HG03039 (cell line): ENCODE data around the gene LLCFC1.

Experiments
- ATAC-seq: cut with Tn5 transposase; IDR thresholded peaks from one replicate; pipeline ENCODE4 v1.9.1; 2021; ENCODE audit warnings: mild to moderate bottlenecking, moderate library complexity; ENCODE audit not compliant: unreplicated experiment

LLCFC1 gene

GRCh38 chr7:142939226-142939910 lies at the start of gene LLCFC1:
Gene LLCFC1 (plus strand): TSS chr7:142939484. CDS start chr7:142939622, 138 bp downstream.
- ATAC-seq = no peak

GRCh38 chr7:142889816-142890215 lies 49.5 kb upstream of the LLCFC1 start:
- ATAC-seq = no peak

- ATAC-seq = no peak
These were observed 48.3 kb upstream of the LLCFC1 start for GRCh38 chr7:142890874-142891485.

GRCh38 chr7:142891490-142892082 lies 47.7 kb upstream of the LLCFC1 start:
- no peak for ATAC-seq

DNA sequence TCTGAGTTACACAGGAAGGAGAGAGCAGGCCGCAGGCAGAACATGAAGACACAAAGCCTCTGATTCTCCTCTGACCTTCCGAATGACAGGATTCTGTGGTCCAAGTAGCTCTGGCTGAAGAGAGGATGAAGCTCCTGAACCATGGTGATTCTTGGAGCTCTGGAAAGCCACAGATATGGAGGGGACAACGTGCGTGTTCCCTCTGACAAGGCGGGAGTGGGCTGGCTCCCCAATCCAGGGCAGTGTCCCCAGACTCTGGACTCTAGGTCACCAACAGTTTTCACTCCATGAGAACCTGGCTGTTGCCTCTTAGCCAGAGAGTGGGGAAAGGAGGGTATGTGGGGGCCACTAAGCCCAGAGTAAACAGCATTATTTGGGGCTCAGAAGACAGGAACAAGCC lies 46.3 kb upstream of the LLCFC1 start:
- ATAC-seq = no peak

GRCh38 chr7:142894112-142894984 lies 44.9 kb upstream of the LLCFC1 start:
- ATAC-seq = no peak

GRCh38 chr7:142894985-142895593 lies 44.2 kb upstream of the LLCFC1 start:
- no peak for ATAC-seq

GRCh38 chr7:142896151-142896550 lies 43.1 kb upstream of the LLCFC1 start:
- ATAC-seq = no peak

GRCh38 chr7:142896741-142897379 lies 42.4 kb upstream of the LLCFC1 start:
- no peak for ATAC-seq

GRCh38 chr7:142897691-142898090 lies 41.6 kb upstream of the LLCFC1 start:
- no peak for ATAC-seq

GRCh38 chr7:142898377-142899170 lies 40.7 kb upstream of the LLCFC1 start:
- ATAC-seq = no peak

GRCh38 chr7:142899661-142900060 lies 39.6 kb upstream of the LLCFC1 start:
- ATAC-seq = no peak

- ATAC-seq = no peak
These were observed 37.6 kb upstream of the LLCFC1 start for GRCh38 chr7:142901426-142902259.

GRCh38 chr7:142904128-142904527 lies 35.2 kb upstream of the LLCFC1 start:
- no peak for ATAC-seq

DNA sequence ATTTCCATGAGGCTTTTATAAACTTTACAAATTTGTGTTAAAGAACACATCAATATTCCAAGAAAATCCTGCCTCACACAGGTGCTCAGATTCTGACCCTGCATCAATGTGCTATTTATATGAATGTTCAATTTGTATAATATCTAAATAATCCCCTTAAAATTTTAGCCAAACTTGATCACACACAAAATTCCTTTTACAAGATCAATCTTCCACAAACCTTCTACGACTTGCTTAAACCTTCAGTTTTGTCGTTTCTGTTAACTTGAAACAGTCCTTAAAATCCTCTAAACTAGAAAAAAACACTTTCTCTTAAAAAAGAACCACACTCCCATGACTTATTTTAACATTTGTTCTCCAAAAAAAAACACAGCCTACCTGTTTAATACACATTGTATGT lies 33.5 kb upstream of the LLCFC1 start:
- no peak for ATAC-seq

DNA sequence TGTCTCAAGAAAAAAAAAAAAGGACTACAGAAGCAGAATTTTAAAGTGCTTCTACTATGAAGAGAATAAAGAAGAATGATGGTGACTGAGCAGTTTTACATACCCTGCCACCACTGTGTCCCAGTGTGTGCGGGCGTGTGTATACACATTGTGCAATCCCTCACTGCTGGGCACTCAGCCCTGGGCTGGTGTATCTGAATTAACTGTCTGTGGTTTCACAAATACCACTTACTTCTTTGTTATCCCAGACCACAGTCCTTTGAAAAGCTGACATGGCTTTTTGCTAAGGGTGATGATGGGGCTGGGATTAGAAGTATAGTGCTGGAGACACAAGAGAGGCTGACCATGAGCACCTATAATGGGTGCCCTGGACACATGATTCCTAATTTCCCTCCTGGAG lies 32.6 kb upstream of the LLCFC1 start:
- ATAC-seq = no peak

DNA sequence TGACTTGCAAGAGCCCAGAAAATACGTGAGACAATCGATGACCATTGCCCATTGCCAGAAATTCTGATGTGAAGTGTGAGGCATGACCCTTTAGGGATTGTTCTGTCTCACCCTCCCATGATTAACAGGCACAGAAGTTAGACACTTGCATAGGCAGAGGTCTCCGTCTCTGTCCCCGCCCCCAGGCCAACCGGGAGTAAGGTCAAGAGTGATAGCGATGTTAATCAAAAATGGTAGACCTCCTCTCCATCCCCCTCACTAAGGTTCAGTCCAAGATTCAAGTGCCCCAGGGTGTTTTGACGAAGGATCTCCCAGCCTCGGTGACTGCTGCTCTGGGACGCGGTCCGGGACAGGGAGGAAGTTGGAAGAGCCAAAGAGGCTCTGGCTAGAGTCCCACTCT lies 31.0 kb upstream of the LLCFC1 start:
- no peak for ATAC-seq

DNA sequence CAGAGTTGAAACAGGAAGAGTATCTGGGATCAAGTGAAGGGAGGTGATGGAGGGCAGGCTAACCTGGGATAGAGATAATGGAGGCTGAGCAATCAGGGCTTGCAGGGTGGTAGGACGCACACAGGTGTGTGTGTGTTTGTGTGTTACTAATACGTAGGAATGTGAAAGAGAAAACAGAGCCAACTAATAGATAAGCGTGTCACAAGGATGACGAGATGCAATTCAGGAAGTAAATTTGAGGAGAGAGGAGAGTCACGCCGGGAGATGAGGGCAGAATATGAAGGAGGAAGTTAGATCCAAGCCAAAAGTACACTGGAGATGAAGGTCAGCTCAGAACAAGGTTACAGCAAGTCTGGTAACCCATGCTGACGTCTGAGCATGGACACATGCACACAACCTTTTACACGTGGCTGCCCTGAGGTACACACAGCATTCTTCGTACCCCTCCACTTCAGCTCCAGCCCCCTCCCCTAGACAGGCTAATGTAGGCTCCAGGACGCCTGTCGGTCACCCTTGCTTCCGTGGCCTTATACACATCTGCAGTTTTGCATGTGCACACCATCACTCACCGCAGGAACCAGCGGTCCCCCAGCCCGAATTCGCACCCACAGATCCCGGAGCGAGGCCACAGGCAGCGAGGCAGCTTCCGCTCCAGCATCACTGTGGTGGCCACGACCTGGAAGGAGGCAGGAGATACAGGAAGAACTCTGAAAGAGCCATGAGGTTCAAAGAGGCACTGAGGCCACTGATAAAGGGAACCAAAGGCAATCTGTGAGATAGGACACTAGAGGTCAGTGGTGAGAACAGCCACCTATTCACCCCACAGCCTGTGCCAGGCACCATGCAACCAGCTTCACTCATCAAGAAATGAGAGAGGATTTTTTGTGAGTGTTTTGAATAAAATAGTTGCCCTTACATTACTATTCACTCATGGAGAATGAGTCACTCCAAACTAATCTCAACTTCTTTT lies 30.1 kb upstream of the LLCFC1 start:
- ATAC-seq = no peak
